Vagina (tissue), 2 donors: Measurements from ENCODE around the gene KIF21A.

Experiments used
- CTCF ChIP-seq, 3 experiments: fragments of 450-650 bp in 2 of 3; fragments of 200-600 bp in 1 of 3; sonication (generic) in 1 of 3; IDR thresholded peaks; one replicate each; pipeline ENCODE4 v1.5.1; 2017 to 2019; ENCODE audit warnings: antibody characterized with exemption in 3 of 3, mild to moderate bottlenecking in 2 of 3, moderate library complexity in 2 of 3
- POLR2A ChIP-seq, 2 donors: fragments of 450-650 bp; IDR thresholded peaks; one replicate each; pipeline ENCODE4 v1.6.1; 2017; ENCODE audit warnings: antibody characterized with exemption in 2 of 2, mild to moderate bottlenecking in 2 of 2, moderate library complexity in 2 of 2
- POLR2AphosphoS5 ChIP-seq, 2 donors: sonication (generic); formaldehyde crosslinking; IDR thresholded peaks; one replicate each; pipeline ENCODE4 v1.9.0; 2017; ENCODE audit warnings: antibody characterized with exemption in 2 of 2, mild to moderate bottlenecking in 2 of 2, low read depth in 1 of 2; ENCODE audit not compliant: insufficient read depth in 1 of 2

GRCh38 chr12:39461059-39461458 is 18.1 kb upstream of the KIF21A start:
- TF ChIP-seq CTCF (IDR thresholded peaks at IDR 0.05) (no peak), POLR2A (IDR thresholded peaks at IDR 0.05) (no peak), POLR2AphosphoS5 (IDR thresholded peaks at IDR 0.05; ENCODE audit: insufficient read depth in 1 of 2, low read depth in 1 of 2) (no peak)
